Duodenal mucosa (tissue), 2 donors: Measurements from ENCODE around the gene IL19.
"Not testable (repeated sequence)": the region's sequence is repeated elsewhere in the genome, so short reads cannot be mapped to it uniquely, and the experiment has no call there.

Experiments used
- H3K27ac ChIP-seq: one replicate; pipeline ENCODE4 v1.7.0; 2013; ENCODE audit warnings: low read depth, low read length
- H3K27me3 ChIP-seq, 2 donors: one replicate each; pipeline ENCODE4 v1.7.0; 2013; ENCODE audit warnings: low read length in 2 of 2, control low read depth in 1 of 2; ENCODE audit not compliant: insufficient read depth in 2 of 2, control insufficient read depth in 1 of 2
- H3K36me3 ChIP-seq, 2 donors: one replicate each; pipeline ENCODE4 v1.7.0; 2013; ENCODE audit warnings: low read length in 2 of 2, control low read depth in 1 of 2; ENCODE audit not compliant: insufficient read depth in 2 of 2, control insufficient read depth in 1 of 2
- H3K4me1 ChIP-seq, 2 donors: one replicate each; pipeline ENCODE4 v1.7.0; 2013; ENCODE audit warnings: low read length in 2 of 2, control low read depth in 1 of 2; ENCODE audit not compliant: insufficient read depth in 2 of 2, control insufficient read depth in 1 of 2
- H3K4me3 ChIP-seq, 2 donors: one replicate each; pipeline ENCODE4 v1.7.0; 2013; ENCODE audit warnings: low read length in 2 of 2, low read depth in 1 of 2
- H3K9ac ChIP-seq, 2 donors: one replicate each; pipeline ENCODE4 v1.7.0; 2013; ENCODE audit warnings: low read length in 2 of 2, low read depth in 1 of 2
- H3K9me3 ChIP-seq, 2 donors: one replicate each; pipeline ENCODE4 v1.7.0; 2013; ENCODE audit warnings: low read length in 2 of 2, control low read depth in 1 of 2; ENCODE audit not compliant: control insufficient read depth in 1 of 2

IL19 gene

DNA sequence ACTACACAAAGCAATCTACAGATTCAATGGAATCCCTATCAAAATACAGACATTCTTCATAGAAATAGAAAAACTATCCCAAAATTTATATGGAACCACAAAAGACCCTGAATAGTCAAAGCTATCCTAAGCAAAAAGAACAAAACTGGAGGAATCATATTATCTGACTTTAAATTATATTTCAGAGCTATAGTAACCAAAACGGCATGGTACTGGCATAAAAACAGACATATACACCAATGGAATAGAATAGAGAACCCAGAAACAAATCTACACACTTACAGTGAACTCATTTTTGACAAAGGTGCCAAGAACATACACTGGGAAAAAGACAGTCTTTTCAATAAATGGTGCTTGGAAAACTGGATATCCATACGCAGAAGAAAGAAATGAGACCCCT, 82.1 kb downstream of the IL19 start:
- H3K27ac ChIP-seq, H3K36me3 ChIP-seq, H3K4me1 ChIP-seq, H3K9ac ChIP-seq, H3K4me3 ChIP-seq, H3K27me3 ChIP-seq, H3K9me3 ChIP-seq: not testable (repeated sequence)

DNA sequence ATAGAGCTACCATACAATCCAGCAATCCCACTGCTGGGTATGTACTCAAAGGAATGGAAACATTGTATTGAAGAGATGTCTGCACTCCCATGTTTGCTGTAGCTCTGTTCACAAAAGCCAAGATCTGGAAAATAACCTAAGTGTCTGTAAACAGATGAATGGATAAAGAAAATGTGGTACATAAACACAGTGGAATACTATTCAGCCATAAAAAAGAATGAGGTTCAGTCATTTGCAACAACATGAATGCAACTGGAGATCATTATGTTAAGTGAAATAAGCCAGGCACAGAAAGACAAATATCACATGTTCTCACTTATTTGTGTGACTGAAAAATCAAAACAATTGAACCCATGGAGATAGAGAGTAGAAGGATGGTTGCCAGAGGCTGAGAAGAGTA, 83.1 kb downstream of the IL19 start:
- not testable (repeated sequence) for H3K4me3 ChIP-seq, H3K36me3 ChIP-seq, H3K9me3 ChIP-seq, H3K27ac ChIP-seq, H3K27me3 ChIP-seq, H3K9ac ChIP-seq, H3K4me1 ChIP-seq

DNA sequence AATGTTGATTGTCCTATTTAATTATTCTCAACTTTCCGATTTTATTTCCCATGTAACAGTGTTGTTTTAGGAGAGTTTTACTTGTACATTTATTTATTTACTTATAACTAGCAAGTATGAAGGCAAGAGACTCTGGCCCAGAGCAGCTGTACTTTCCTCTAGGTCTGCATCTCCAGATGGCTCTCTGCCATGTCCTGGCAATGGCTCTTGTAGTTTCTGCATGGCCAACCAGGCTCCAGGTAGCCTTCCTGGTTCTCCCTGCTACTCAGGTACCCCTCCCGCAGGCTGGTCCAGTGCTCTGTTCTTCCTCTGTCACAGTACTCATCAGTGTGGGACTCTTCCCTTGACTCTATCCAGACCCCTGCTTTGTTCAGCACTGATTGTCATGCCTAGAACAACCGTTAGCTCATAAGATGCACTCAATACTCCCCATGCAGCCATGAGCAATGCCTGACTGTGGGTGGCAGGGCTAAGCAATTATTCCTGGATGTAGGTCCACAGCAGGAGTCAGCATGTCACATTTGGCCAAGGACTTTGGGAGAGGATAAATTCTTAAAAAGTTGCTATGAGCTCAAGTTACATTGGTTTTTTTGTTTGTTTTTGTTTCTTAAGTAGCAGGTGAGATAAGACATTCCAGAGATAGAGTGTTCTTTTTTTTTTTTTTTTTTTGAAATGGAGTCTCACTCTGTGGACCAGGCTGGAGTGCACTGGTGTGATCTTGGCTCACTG, 84.0 kb downstream of the IL19 start:
- H3K36me3 ChIP-seq = no peaks in the 10 kb centered on the region
- no peak overlapping the region for H3K4me3 ChIP-seq

DNA sequence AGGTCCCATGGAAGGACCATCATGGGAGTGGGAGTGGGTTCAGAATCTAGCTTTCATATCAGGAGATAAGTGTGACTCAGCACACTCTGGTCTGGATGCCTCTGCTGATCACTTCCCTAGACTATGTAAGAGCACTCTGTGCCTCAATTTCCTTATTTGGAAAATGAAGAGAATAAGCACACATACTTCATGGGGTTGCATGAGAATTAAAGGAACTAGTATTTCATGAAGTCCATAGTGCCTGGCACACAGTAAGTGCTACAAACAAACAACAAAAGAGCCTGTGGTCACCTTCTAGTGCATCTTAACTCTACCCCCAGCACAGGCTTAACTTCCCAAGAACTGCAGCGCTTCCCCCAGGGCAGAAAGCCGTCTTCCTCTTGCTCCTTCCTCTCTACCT, 85.3 kb downstream of the IL19 start:
- Histone ChIP-seq H3K36me3 (no peaks in the 10 kb centered on the region), H3K4me1 (no peaks in the 10 kb centered on the region), H3K9ac (no peak overlapping the region), H3K27me3 (peaks cover 0 to 2% of the 10 kb centered on the region in 2 donors), H3K27ac (no peak overlapping the region), H3K9me3 (no peaks in the 10 kb centered on the region), H3K4me3 (no peak overlapping the region)

More for the DNA sequence above, 84.0 kb downstream of the IL19 start:
- no peaks in the 10 kb centered on the region for H3K27me3 ChIP-seq
- H3K4me1 ChIP-seq = no peaks in the 10 kb centered on the region
- H3K9me3 ChIP-seq = no peaks in the 10 kb centered on the region
- H3K27ac ChIP-seq = no peak overlapping the region
- no peak overlapping the region for H3K9ac ChIP-seq

DNA sequence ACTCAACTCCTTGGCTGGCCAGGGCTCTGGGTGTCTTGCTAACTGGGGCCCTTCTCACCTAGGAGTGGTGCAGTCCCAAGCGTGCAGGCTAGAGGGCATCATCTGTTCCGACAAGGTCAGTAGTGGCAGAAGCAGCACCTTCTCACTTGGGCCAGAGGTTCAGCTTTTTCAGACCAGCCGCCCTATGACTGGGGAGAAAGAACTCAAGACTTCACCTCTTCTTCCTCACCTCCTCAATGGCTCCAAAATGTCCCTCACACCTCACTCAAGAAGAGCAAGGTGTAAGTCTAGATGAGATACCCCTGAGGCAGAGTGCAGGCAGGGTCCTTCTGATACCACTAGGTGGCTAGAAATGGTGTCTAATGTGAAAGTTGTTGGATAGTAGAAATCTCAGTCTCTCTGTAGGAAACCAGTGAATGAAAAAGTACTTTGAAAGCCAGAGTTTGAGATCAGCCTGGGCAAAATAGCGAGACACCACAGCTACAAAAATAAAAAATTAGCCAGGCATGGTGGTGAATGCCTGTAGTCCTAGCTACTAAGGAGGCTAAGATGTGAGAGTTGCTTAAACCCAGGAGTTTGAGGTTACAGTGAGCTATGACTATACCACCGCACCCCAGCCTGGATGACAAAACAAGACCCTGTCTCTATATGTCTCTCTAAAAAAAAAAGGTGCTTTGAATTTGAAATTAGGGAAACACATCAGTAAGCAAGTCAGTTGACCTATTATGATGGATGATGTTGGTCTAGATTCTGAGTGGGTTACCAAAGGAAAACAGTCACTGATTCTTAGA, 86.3 kb downstream of the IL19 start:
- H3K36me3 ChIP-seq = no peaks in the 10 kb centered on the region
- no peak overlapping the region for H3K27ac ChIP-seq

DNA sequence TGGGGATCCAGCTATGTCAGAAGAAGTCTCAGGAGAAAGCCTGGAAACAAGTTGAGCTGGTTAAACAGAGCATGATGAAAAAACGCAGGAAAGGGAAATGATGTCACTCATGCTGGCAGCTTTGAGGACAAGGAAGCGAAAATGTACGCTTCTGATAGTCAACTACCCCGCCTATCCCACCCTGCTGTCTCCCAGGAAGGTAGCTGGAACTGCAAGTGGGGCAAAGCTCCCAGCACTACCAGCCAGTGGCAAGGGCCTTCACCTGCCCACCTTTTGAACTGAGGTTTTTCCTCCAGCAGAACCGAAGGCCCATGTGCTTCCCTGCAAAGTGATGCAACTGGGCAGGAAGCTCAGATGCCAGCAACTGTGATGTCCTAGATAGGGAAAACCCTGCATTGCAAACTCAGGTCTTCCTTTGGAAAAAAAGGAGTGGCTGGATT, 88.5 kb downstream of the IL19 start:
- H3K4me3 ChIP-seq = no peak overlapping the region
- no peaks in the 10 kb centered on the region for H3K9me3 ChIP-seq
- H3K36me3 ChIP-seq = no peaks in the 10 kb centered on the region
- H3K9ac ChIP-seq = no peak overlapping the region
- no peaks in the 10 kb centered on the region for H3K4me1 ChIP-seq
- H3K27me3 ChIP-seq = peaks cover 0 to 6% of the 10 kb centered on the region in 2 donors
- H3K27ac ChIP-seq = no peak overlapping the region

More for the DNA sequence above, 86.3 kb downstream of the IL19 start:
- H3K9me3 ChIP-seq = no peaks in the 10 kb centered on the region
- peaks cover 0 to 6% of the 10 kb centered on the region in 2 donors for H3K27me3 ChIP-seq
- H3K4me3 ChIP-seq = no peak overlapping the region
- no peak overlapping the region for H3K9ac ChIP-seq
- no peaks in the 10 kb centered on the region for H3K4me1 ChIP-seq

DNA sequence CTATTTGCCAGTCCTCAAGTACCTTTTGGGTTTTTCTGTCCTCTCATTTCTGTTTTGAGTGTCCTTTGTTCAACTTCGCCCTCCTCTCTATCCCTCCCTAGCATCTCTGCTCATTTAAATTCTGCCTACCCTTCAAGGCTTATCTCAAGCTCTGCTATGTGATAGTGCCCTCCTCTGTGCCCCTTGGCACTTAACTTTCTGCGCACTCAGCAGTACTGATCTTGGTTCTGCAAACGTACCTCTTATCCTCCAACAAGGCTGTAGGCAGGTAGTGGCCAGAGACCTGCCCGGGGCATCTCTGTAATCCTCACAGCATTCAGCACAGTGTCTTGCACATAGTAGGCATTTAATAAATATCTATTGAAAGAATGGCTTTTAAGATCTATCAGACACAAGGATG, 89.6 kb downstream of the IL19 start:
- Histone ChIP-seq H3K27ac (no peak overlapping the region), H3K4me3 (no peak overlapping the region), H3K4me1 (no peaks in the 10 kb centered on the region), H3K9ac (no peak overlapping the region), H3K36me3 (no peaks in the 10 kb centered on the region), H3K27me3 (peaks cover 3 to 6% of the 10 kb centered on the region in 2 donors), H3K9me3 (no peaks in the 10 kb centered on the region)

DNA sequence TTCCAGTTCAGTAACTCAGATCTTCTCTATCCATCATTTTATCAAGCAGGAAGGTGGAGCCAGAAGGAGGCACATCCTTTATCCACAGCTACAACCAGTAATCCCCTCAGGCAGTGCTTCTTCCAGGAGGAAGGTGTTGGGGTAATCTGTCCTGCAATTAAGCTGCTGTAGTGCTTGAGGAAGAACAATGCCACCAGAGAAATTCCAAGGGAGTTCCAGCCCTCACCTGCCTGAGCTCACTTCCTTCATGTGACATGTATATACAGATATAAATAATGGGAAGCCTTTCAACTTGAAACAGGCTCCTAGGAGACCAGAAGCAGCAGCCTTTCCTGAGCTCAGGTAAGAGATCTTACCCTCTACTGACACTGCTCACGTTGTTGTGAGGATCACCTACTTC, 92.7 kb downstream of the IL19 start:
- Histone ChIP-seq H3K36me3 (no peaks in the 10 kb centered on the region), H3K9ac (no peak overlapping the region), H3K4me1 (no peaks in the 10 kb centered on the region), H3K27me3 (peaks cover 6 to 7% of the 10 kb centered on the region in 2 donors), H3K4me3 (no peak overlapping the region), H3K27ac (no peak overlapping the region), H3K9me3 (no peaks in the 10 kb centered on the region)

DNA sequence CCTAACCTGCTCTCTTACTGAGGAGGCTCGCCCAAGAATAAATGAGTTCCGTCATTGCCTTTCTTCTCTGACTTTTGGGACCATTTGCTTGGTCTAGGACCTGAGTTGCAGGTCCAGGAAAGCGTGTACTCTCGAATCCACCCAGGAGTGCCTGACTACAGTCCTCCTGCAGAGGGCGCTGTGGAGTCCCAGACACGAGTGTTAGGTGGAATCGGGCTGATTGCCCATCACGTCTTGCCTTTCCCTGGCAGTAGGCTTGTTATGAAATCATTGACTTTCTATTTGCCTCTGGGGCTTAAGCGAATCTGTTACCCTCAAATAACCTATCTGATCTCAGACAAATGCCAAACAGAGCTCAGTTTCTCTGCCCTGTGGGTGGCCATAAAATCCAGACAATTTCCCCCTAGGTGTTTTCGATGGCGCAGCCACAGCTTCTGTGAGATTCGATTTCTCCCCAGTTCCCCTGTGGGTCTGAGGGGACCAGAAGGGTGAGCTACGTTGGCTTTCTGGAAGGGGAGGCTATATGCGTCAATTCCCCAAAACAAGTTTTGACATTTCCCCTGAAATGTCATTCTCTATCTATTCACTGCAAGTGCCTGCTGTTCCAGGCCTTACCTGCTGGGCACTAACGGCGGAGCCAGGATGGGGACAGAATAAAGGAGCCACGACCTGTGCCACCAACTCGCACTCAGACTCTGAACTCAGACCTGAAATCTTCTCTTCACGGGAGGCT, 94.5 kb downstream of the IL19 start, which contains the start of gene IL20:
Gene IL20, plus strand, starts transcription at position 685 of the 733 bp plus-strand sequence. CDS start 230 bp downstream, outside the sequence.
- Histone ChIP-seq H3K9me3 (no peaks in the 10 kb centered on the region), H3K27me3 (peaks cover 7 to 8% of the 10 kb centered on the region in 2 donors), H3K36me3 (no peaks in the 10 kb centered on the region), H3K9ac (no peak within 1 kb of the TSS), H3K4me3 (no peak within 1 kb of the TSS), H3K27ac (no peak within 1 kb of the TSS), H3K4me1 (no peaks in the 10 kb centered on the region)

DNA sequence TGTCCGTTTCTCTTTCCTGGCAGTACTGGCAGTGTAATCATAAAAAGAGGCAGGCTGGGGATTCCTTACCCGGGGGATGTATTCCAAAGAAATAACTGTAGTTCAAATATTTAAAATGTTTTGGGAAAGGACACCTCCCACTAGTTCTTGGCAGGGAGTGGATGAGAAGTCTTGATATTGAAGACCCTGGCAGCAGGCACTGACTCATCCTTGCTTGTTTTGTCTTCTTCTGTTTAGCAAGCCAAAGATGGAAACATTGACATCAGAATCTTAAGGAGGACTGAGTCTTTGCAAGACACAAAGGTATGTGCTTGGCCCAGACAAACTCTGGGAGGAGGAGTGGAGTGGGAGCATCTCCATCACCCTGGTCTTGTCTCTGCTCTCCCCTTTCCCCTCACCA, 95.5 kb downstream of the IL19 start:
- H3K4me1 ChIP-seq = no peaks in the 10 kb centered on the region
- no peaks in the 10 kb centered on the region for H3K36me3 ChIP-seq
- H3K9ac ChIP-seq = no peak overlapping the region
- no peak overlapping the region for H3K27ac ChIP-seq
- H3K4me3 ChIP-seq = no peak overlapping the region
- H3K27me3 ChIP-seq = peaks cover 4 to 7% of the 10 kb centered on the region in 2 donors
- no peaks in the 10 kb centered on the region for H3K9me3 ChIP-seq
